SK-N-MC (cell line): Measurements from ENCODE around the gene ZNF200.
"Not testable (repeated sequence)": the region's sequence is repeated elsewhere in the genome, so short reads cannot be mapped to it uniquely, and the experiment has no call there.

Experiments used
- DNase-seq: peaks from one replicate; pipeline ENCODE4 v3.0.0-alpha.2; 2011; ENCODE audit warnings: low read depth, low spot score
- H3K27ac ChIP-seq: fragments of 200-600 bp; sonication (generic); 2 replicates; pipeline ENCODE4 v1.5.1; 2016; ENCODE audit warnings: mixed run types
- H3K36me3 ChIP-seq: fragments of 200-600 bp; sonication (generic); 2 replicates; pipeline ENCODE4 v1.6.1; 2017; ENCODE audit warnings: antibody characterized with exemption, low read length, mixed read lengths; ENCODE audit not compliant: insufficient read depth
- H3K4me3 ChIP-seq: fragments of 200-600 bp; sonication (generic); 2 replicates; pipeline ENCODE4 v1.5.1; 2016
- H3K9ac ChIP-seq: fragments of 200-600 bp; sonication (generic); 2 replicates; pipeline ENCODE4 v1.8.0; 2017; ENCODE audit warnings: mixed run types, mixed read lengths; ENCODE audit not compliant: insufficient read length
- H3K9me3 ChIP-seq: fragments of 200-600 bp; sonication (generic); 2 replicates; pipeline ENCODE4 v1.6.1; 2017; ENCODE audit warnings: low read depth, mild to moderate bottlenecking, antibody characterized with exemption, low read length, moderate library complexity, mixed read lengths
- EZH2 ChIP-seq: fragments of 200-600 bp; sonication (generic); IDR thresholded peaks from one replicate; pipeline ENCODE4 v1.6.1; 2017; ENCODE audit warnings: antibody characterized with exemption
- FOXP2 ChIP-seq: optimal IDR thresholded peaks from 2 replicates; pipeline ENCODE3; 2011; ENCODE audit warnings: mild to moderate bottlenecking, moderate library complexity; ENCODE audit not compliant: insufficient read depth; ENCODE audit errors: extremely low read length, control extremely low read depth
- POLR2AphosphoS5 ChIP-seq: IDR thresholded peaks from 2 replicates; pipeline ENCODE4 v1.6.1; 2012; ENCODE audit warnings: mild to moderate bottlenecking, low read depth, low read length, borderline replicate concordance

ZNF200 gene

GRCh38 chr16:3212567-3212966 lies 22.4 kb downstream of the ZNF200 start:
- Histone ChIP-seq H3K9ac (no peak overlapping the region), H3K9me3 (no peaks in the 10 kb centered on the region), H3K27ac (no peak overlapping the region), H3K36me3 (no peaks in the 10 kb centered on the region), H3K4me3 (no peak overlapping the region)
- DNase-seq, result no peak
- no peak for TF ChIP-seq POLR2AphosphoS5
- TF ChIP-seq FOXP2, result no peak
- TF ChIP-seq EZH2, result no peak

- no peaks in the 10 kb centered on the region for H3K36me3 ChIP-seq
- H3K9me3 ChIP-seq, result no peaks in the 10 kb centered on the region
- TF ChIP-seq POLR2AphosphoS5 (no peak), FOXP2 (no peak), EZH2 (no peak)
- no peak for DNase-seq
- H3K4me3 ChIP-seq, result no peak overlapping the region
- no peak overlapping the region for H3K9ac ChIP-seq
- H3K27ac ChIP-seq, result no peak overlapping the region
Observed at GRCh38 chr16:3212006-3212405, 23.0 kb downstream of the ZNF200 start.

- H3K4me3 ChIP-seq, result no peak overlapping the region
- H3K9ac ChIP-seq, result no peak overlapping the region
- H3K27ac ChIP-seq, result no peak overlapping the region
- no peak for DNase-seq
- no peaks in the 10 kb centered on the region for H3K9me3 ChIP-seq
- no peaks in the 10 kb centered on the region for H3K36me3 ChIP-seq
- TF ChIP-seq POLR2AphosphoS5 (no peak), EZH2 (no peak), FOXP2 (no peak)
Observed at GRCh38 chr16:3207086-3207953, 27.6 kb downstream of the ZNF200 start.

GRCh38 chr16:3205939-3206338 lies 29.0 kb downstream of the ZNF200 start:
- DNase-seq, H3K4me3 ChIP-seq, H3K9ac ChIP-seq, H3K36me3 ChIP-seq, H3K9me3 ChIP-seq, H3K27ac ChIP-seq: not testable (repeated sequence)

- Histone ChIP-seq H3K9me3 (no peaks in the 10 kb centered on the region), H3K4me3 (no peak overlapping the region), H3K9ac (no peak overlapping the region), H3K36me3 (no peaks in the 10 kb centered on the region), H3K27ac (no peak overlapping the region)
- no peak for DNase-seq
- TF ChIP-seq EZH2, result no peak
- no peak for TF ChIP-seq FOXP2
- no peak for TF ChIP-seq POLR2AphosphoS5
Observed at GRCh38 chr16:3202903-3203539, 31.9 kb downstream of the ZNF200 start.

GRCh38 chr16:3198334-3199072 lies 36.5 kb downstream of the ZNF200 start:
- Histone ChIP-seq H3K27ac (no peak overlapping the region), H3K9ac (no peak overlapping the region), H3K9me3 (no peaks in the 10 kb centered on the region), H3K36me3 (no peaks in the 10 kb centered on the region), H3K4me3 (no peak overlapping the region)
- TF ChIP-seq FOXP2 (no peak), EZH2 (no peak), POLR2AphosphoS5 (no peak)
- DNase-seq, result no peak

- not testable (repeated sequence) for DNase-seq, H3K36me3 ChIP-seq
Observed at GRCh38 chr16:3197694-3198333, 37.1 kb downstream of the ZNF200 start.

GRCh38 chr16:3195975-3196374 lies 39.0 kb downstream of the ZNF200 start:
- Histone ChIP-seq H3K36me3 (no peaks in the 10 kb centered on the region), H3K27ac (no peak overlapping the region), H3K9me3 (no peaks in the 10 kb centered on the region), H3K9ac (no peak overlapping the region), H3K4me3 (no peak overlapping the region)
- TF ChIP-seq FOXP2 (no peak), EZH2 (no peak), POLR2AphosphoS5 (no peak)
- DNase-seq, result no peak

More at GRCh38 chr16:3197694-3198333, 37.1 kb downstream of the ZNF200 start:
- H3K9me3 ChIP-seq, H3K9ac ChIP-seq, H3K4me3 ChIP-seq, H3K27ac ChIP-seq: not testable (repeated sequence)
